ENCODE measurements around the gene CDSN.

The CDSN gene

GRCh38 chr6:31113861-31114540 is 6.2 kb downstream of the CDSN start:
- TF ChIP-seq CTCF (IDR thresholded peaks at IDR 0.05; ENCODE audit: control extremely low read depth, extremely low read depth, low read depth, missing control alignments): no peak
- POLR2A ChIA-PET: no interaction called here
- CTCF ChIA-PET: interaction anchor here (0.9 kb wide), 2 partner anchors 20 to 27 kb away, joined by 3 read pairs; no protein-coding TSS in a partner anchor
- no peak for DNase-seq (ENCODE audit: extremely low spot score)

- DNase-seq (ENCODE audit: extremely low spot score): no peak
- CTCF ChIA-PET: interaction anchor here (0.8 to 1.9 kb wide), 3 partner anchors 10 to 25 kb away, joined by 3 to 4 read pairs (median 4); no protein-coding TSS in a partner anchor
- POLR2A ChIA-PET: interaction anchor here (0.5 to 0.6 kb wide), 2 partner anchors 26 to 223 kb away, joined by 4 to 8 read pairs; no protein-coding TSS in a partner anchor
- TF ChIP-seq CTCF (IDR thresholded peaks at IDR 0.05; ENCODE audit: control extremely low read depth, extremely low read depth, low read depth, missing control alignments): no peak
These were observed 7.8 kb downstream of the CDSN start, which contains the start of gene C6orf15 for GRCh38 chr6:31112478-31112877. TSS of gene C6orf15 (minus strand) at chr6:31112575. CDS start at chr6:31112555, 20 bp downstream.

- ChIA-PET POLR2A (no interaction called here), CTCF (interaction anchor here (1.4 to 1.9 kb wide), 3 partner anchors 9 to 24 kb away, joined by 4 to 6 read pairs (median 4); no protein-coding TSS in a partner anchor)
- TF ChIP-seq CTCF (IDR thresholded peaks at IDR 0.05; ENCODE audit: control extremely low read depth, extremely low read depth, low read depth, missing control alignments): no peak
- no peak for DNase-seq (ENCODE audit: extremely low spot score)
These were observed 8.5 kb downstream of the CDSN start for GRCh38 chr6:31111712-31112111.

GRCh38 chr6:31110825-31111582 is 9.2 kb downstream of the CDSN start:
- ChIA-PET POLR2A (no interaction called here), CTCF (interaction anchor here (0.7 to 1.9 kb wide), 6 partner anchors 13 to 32 kb away, joined by 3 to 6 read pairs (median 4); no protein-coding TSS in a partner anchor)
- DNase-seq (ENCODE audit: extremely low spot score): no peak
- TF ChIP-seq CTCF (IDR thresholded peaks at IDR 0.05; ENCODE audit: control extremely low read depth, extremely low read depth, low read depth, missing control alignments): no peak

GRCh38 chr6:31107052-31107451 is 13.2 kb downstream of the CDSN start:
- ChIA-PET CTCF (interaction anchor here (1.3 kb wide), 1 partner anchor 11 kb away, joined by 4 read pairs; no protein-coding TSS in a partner anchor), POLR2A (no interaction called here)
- no peak for DNase-seq (ENCODE audit: extremely low spot score)
- no peak for TF ChIP-seq CTCF (IDR thresholded peaks at IDR 0.05; ENCODE audit: control extremely low read depth, extremely low read depth, low read depth, missing control alignments)

GRCh38 chr6:31103136-31103535 is 17.1 kb downstream of the CDSN start:
- POLR2A ChIA-PET: no interaction called here
- DNase-seq (ENCODE audit: extremely low spot score): no peak
- CTCF ChIA-PET: interaction anchor here (1.1 to 2.8 kb wide), 10 partner anchors 9 to 34 kb away, joined by 3 to 20 read pairs (median 4); partner anchors contain the start of gene C6orf15
- no peak for TF ChIP-seq CTCF (IDR thresholded peaks at IDR 0.05; ENCODE audit: control extremely low read depth, extremely low read depth, low read depth, missing control alignments)
